GM18517 (cell line): ENCODE measurements around the gene CXCL11.
"Not testable (repeated sequence)": the region's sequence is repeated elsewhere in the genome, so short reads cannot be mapped to it uniquely, and the experiment has no call there.

Experiments used
- ATAC-seq: cut with Tn5 transposase; IDR thresholded peaks from one replicate; pipeline ENCODE4 v1.9.1; 2021; ENCODE audit warnings: mild to moderate bottlenecking, moderate library complexity; ENCODE audit not compliant: unreplicated experiment

The CXCL11 gene

DNA sequence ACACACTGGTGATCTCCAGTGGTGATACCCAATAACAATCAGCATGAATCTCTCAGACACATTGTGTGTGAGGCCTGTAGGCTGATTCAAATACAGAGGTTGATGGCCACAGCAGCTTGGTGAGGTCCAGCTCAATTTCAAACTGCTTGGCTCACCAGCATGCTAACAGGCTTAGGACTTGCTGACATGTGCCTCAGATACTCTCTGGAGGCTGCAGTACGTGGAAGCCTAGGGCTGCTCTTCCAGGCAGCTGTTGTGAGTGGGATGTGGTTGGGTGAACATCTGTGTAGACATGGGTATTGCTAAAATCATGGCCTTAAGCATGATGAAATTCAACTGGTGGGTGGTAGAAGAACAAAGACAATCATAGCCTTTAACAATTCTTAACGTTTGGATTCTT lies 32.8 kb downstream of the CXCL11 start:
- no peak for ATAC-seq

DNA sequence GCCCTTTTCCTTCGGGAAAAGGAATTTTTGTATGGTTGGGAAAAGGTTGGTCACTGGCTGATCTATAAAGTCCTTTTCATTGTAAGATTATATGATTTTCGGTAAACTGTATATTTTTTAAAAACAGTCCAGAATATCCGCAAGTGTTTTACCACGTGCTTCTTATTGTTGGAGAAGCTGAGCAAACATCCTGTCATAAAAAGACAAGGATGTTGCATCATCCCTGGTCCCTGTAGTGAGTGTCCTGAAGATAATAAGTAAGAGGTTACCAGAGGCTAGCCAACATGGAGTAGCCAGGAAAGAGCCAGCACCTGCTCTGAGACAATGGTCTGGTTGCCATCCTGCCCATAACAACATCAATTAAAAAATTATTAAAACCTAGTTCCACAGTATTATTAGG lies 33.7 kb downstream of the CXCL11 start:
- ATAC-seq = no peak

DNA sequence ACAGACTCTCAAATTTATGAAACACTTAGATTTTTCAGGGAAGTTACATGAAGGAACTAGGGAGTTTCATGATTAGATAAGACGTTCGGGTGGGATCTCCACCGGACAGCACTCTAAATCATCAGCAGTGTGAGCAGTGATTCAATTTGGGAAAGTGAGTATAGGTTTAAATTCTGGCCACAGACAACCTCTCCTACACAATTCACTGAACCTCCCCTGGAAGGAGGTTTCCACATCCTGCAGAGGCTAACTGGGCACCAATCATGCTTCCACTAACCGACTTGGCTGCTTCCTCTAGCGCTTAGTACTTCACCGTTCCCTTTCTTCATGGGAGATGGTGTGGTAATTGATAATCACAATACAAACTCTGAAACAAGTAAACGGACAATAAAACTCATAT lies 34.2 kb downstream of the CXCL11 start:
- ATAC-seq = no peak

DNA sequence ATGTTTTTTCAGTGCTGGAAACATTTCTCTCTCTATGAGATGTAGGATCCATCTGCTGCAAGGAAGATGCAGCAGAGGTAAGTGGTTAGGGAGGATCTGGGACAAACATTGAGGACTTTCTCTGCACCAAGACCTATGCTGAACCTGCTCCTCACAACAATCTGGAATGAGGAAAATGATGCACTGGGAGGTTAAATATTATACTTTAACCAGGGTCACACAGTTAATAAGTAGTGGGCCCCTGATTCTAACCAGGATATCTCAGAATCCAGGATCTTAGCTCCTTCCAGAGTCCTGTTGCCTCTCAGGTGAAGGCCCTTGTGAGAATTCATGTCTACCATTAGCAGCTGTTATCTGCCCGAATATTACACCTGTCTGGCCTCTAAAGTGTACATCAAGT lies 35.6 kb downstream of the CXCL11 start:
- ATAC-seq = no peak

DNA sequence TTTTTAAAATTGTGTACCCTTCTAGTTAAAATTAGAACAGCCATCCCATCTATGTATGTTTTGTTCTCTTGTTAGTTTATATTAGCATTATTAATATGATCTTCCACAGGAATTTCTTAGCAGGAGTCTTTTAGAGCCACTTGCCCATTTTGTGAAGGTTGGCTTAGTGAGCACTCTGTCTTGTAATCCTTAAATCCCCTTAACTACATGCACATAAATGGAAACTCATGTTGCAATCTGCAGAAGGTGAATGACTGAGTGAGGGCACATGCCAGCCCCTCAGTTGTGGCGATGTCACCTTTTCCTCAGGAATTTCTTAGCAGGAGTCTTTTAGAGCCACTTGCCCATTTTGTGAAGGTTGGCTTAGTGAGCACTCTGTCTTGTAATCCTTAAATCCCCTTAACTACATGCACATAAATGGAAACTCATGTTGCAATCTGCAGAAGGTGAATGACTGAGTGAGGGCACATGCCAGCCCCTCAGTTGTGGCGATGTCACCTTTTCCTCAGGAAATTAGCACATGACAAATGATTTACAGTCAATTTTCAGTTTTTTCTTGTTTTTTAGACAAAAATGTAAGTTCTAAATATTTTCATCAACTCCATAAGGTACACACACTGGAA lies 37.2 kb downstream of the CXCL11 start:
- ATAC-seq = not testable (repeated sequence)

DNA sequence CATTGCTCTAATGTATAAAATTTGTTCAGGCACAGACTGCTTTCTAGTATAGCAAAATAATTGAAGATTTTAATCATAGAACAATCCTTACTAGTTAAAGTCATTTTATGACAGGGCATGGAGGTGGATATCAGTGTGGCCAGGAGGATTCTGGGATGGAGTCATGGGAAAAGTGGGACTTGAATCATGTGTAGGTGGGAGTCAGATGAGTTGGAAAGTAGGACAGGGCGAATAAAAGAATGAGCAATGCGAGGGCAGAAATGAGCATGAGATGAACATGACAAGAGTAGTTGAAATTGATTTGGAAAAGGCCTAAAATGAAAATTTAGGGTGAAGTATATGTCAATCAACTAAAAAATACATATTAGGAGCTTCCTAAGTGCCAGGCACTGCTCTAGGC lies 37.9 kb downstream of the CXCL11 start:
- no peak for ATAC-seq

DNA sequence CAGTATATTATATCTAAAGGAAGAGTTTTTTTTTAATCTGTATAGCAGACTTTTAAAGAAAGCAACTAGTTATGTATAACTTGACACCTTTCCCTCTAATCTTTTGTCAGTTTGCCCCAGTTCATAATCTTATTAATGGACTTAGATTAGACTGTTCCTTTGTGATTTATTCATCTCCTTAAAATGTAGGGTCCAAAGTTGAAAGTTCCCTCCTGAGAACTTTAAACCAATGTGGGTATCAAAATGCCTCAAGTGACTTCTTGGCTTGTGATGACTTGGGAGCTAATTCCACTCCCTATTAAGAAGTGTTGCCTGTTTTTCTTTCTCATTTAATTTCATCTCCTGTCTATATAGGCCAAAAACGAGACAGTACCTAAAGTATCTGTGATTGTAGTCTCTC lies 38.8 kb downstream of the CXCL11 start:
- no peak for ATAC-seq

DNA sequence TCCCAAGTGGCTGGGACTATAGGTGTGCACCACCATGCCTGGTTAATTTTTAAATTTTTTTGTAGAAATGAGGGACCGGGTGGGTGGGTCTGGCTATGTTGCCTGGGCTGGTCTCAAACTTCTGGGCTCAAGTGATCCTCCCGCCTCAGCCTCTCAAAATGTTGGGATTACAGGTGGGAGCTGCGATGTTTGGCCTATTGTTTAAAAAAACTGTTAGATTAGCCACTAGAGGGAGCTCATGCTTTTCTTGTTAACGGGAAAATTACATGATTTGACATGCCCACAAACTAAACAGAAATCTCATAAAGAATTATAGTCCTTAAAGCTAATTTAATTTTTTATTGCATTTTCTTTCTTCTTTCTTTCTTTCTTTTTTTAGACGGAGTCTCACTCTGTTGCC lies 40.1 kb downstream of the CXCL11 start:
- ATAC-seq = no peak

DNA sequence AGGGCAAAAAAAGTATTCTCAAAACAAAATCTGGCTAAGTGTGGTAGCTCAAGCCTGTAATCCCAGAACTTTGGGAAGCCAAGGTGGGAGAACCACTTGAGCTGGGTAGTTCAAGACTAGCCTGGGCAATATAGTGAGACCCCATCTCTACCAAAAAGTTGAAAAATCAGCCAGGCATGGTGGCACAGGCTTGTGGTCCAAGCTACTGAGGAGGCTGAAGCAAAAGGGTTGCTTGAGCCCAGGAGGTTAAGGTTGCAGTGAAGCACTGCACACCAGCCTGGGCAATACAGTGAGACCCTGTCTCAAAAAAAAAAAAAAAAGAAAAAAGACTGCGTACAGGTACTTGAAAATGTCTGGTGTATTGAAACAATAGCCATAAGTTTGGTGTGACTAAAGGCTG lies 43.4 kb downstream of the CXCL11 start:
- no peak for ATAC-seq

DNA sequence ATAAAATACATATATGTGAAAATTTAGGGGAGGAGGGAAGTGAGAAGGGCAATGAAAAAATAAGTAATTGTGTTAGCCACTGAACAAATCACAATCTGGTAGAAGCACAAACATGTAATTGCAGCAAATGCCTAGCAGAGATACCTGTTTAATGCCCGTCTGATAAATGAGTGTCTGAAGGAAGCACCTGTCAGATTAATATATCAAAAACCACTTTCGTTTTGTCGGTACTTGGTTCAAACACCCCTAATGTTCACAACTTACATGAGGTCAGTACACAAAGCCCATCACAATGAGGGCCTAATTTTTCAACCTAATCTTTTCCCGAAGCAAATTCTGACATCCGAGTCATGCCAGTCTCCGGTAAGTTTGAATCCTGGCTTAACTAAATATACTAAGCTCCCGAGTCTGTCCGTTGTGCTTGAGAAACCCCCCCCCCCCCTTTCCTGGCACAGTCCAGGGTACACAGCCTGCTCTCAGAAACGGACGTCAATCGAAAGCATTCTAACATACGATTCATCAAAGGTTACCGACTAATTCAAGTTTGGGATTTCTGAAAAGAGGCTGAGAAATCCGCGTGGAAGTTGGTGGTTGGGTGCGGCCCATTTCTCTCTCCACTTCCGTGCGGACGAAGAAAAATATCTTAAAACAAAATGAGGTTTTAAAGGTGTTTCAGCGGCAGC lies 45.9 kb downstream of the CXCL11 start:
- ATAC-seq = no peak

DNA sequence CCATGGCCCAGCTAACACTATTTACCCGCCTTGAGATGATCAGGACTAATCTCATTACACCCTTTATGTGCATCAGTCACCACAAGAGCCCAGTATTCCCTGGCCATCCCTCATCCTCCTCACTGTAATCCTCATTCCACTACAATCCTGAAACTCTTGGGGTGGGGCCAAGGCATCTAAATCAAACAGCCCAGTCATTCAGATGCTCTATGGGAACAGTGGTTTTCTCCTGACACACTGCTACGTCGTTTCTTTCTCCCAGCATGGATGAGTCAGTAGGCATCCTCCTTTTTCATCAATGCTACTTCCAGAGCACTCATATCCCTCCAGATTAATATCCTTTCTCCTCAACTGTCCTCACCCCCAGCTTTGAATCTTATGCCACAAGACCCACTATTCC lies 50.8 kb downstream of the CXCL11 start:
- no peak for ATAC-seq
